Lower leg skin (tissue), 3 donors: ENCODE data around the gene SH3BGR.

Experiments
- POLR2A ChIP-seq, 2 donors: fragments of 450-650 bp; IDR thresholded peaks; one replicate each; pipeline ENCODE4 v1.6.1; 2016 to 2017; ENCODE audit warnings: antibody characterized with exemption in 2 of 2, mild to moderate bottlenecking in 1 of 2, moderate library complexity in 1 of 2
- TF ChIP-seq, protein P1 (sequence below), 3 donors: fragments of 450-650 bp; IDR thresholded peaks; one replicate each; pipeline ENCODE4 v1.5.1; 2016; ENCODE audit warnings: antibody characterized with exemption in 3 of 3, mild to moderate bottlenecking in 3 of 3, moderate library complexity in 2 of 3

- TF ChIP-seq, protein P1, sequence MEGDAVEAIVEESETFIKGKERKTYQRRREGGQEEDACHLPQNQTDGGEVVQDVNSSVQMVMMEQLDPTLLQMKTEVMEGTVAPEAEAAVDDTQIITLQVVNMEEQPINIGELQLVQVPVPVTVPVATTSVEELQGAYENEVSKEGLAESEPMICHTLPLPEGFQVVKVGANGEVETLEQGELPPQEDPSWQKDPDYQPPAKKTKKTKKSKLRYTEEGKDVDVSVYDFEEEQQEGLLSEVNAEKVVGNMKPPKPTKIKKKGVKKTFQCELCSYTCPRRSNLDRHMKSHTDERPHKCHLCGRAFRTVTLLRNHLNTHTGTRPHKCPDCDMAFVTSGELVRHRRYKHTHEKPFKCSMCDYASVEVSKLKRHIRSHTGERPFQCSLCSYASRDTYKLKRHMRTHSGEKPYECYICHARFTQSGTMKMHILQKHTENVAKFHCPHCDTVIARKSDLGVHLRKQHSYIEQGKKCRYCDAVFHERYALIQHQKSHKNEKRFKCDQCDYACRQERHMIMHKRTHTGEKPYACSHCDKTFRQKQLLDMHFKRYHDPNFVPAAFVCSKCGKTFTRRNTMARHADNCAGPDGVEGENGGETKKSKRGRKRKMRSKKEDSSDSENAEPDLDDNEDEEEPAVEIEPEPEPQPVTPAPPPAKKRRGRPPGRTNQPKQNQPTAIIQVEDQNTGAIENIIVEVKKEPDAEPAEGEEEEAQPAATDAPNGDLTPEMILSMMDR (IDR thresholded peaks at IDR 0.05) = no peak
- no peak for TF ChIP-seq POLR2A (IDR thresholded peaks at IDR 0.05)
Measured at GRCh38 chr21:39499156-39499555, 47.4 kb downstream of the SH3BGR start.
